CD4-positive, alpha-beta T cell (primary cell): ENCODE results near the gene TOP2B. TPM values are rescaled to one million over a fixed set of nuclear protein-coding genes. Genes with fewer than 3 reads are reported as not detected.
A peak's percentile ranks its signal among the peaks of the same experiment; 100 is the strongest.

Experiments
- ATAC-seq: fragments of 200-7000 bp; cut with Tn5 transposase; one replicate; pipeline ENCODE4 v1.10.0; 2022; ENCODE audit warnings: mild to moderate bottlenecking; ENCODE audit not compliant: poor library complexity
- CTCF ChIA-PET: fragments of 350-600 bp; sonication (Branson Sonifier 250); formaldehyde crosslinking; loops from one replicate; lab custom pipeline; 2021; ENCODE audit warnings: antibody characterized with exemption, inconsistent platforms; lab: Charles Lee
- POLR2A ChIA-PET: fragments of 350-600 bp; sonication (Branson Sonifier 250); formaldehyde crosslinking; loops from one replicate; lab custom pipeline; 2021; ENCODE audit warnings: antibody characterized with exemption, inconsistent platforms; lab: Charles Lee
- DNase-seq, 14 experiments: peaks; one replicate each; pipeline ENCODE4 v3.0.0-alpha.2; 2013 to 2020; ENCODE audit warnings: mixed read lengths in 2 of 14
- H3K27ac ChIP-seq, 2 donors: one replicate each; pipeline versions ENCODE4 v1.5.1 to v1.7.0; 2013; ENCODE audit warnings: low read length in 2 of 2, low read depth in 1 of 2, mild to moderate bottlenecking in 1 of 2
- H3K27me3 ChIP-seq, 2 experiments: 1 replicate in 1 of 2; 2 replicates in 1 of 2; pipeline versions ENCODE4 v1.6.1 to v1.7.0; 2013; ENCODE audit warnings: low read length in 2 of 2, control low read depth in 1 of 2, mild to moderate bottlenecking in 1 of 2, moderate library complexity in 1 of 2; ENCODE audit not compliant: insufficient read depth in 2 of 2, control insufficient read depth in 1 of 2
- H3K36me3 ChIP-seq: one replicate; pipeline ENCODE4 v1.6.1; 2013; ENCODE audit warnings: low read length, control low read depth; ENCODE audit not compliant: insufficient read depth
- H3K4me1 ChIP-seq: one replicate; pipeline ENCODE4 v1.6.1; 2013; ENCODE audit warnings: low read length, control low read depth; ENCODE audit not compliant: insufficient read depth
- H3K4me3 ChIP-seq: one replicate; pipeline ENCODE4 v1.5.1; 2013; ENCODE audit warnings: mild to moderate bottlenecking, low read length, moderate library complexity
- H3K9me3 ChIP-seq, 2 experiments: 1 replicate in 1 of 2; 2 replicates in 1 of 2; pipeline versions ENCODE4 v1.6.1 to v1.7.0; 2013; ENCODE audit warnings: low read length in 2 of 2, mild to moderate bottlenecking in 2 of 2, control low read depth in 1 of 2, moderate library complexity in 1 of 2; ENCODE audit not compliant: control insufficient read depth in 1 of 2, insufficient read depth in 1 of 2
- H3K27ac Mint-ChIP-seq: one replicate; pipeline ENCODE4 v1.8.0; 2020; ENCODE audit warnings: mixed read lengths
- H3K27me3 Mint-ChIP-seq: one replicate; pipeline ENCODE4 v1.8.0; 2021; ENCODE audit warnings: mixed read lengths
- H3K36me3 Mint-ChIP-seq: one replicate; pipeline ENCODE4 v1.8.0; 2021; ENCODE audit warnings: low read depth, mixed read lengths
- H3K4me1 Mint-ChIP-seq: one replicate; pipeline ENCODE4 v1.8.0; 2021; ENCODE audit warnings: low read depth, mixed read lengths
- H3K4me3 Mint-ChIP-seq: one replicate; pipeline ENCODE4 v1.8.0; 2020; ENCODE audit warnings: mild to moderate bottlenecking, mixed read lengths
- H3K9me3 Mint-ChIP-seq: one replicate; pipeline ENCODE4 v1.8.0; 2020; ENCODE audit warnings: mixed read lengths
- intact Hi-C, 2 experiments: fragments of 100-400 bp; cut with DNase I in 1 of 2; cut with micrococcal nuclease in 1 of 2; formaldehyde crosslinking; loops; one replicate each; pipeline versions ENCODE4 v1.15.1 to v1.9.0; 2023 to 2025; cut with DNase I, micrococcal nuclease
- total RNA-seq, 174 experiments: library from RNA in 2 of 174; stranded (reverse) in 2 of 174; gene quantifications; one replicate each; pipeline ENCODE4 v1.2.3 and lab custom pipeline; 2021 to 2026
- TF ChIP-seq, protein P1 (sequence below): fragments of 200-600 bp; IDR thresholded peaks from one replicate; pipeline ENCODE4 v1.8.0; 2022; ENCODE audit warnings: antibody characterized with exemption, mild to moderate bottlenecking

TOP2B gene
- total RNA-seq, 2 experiments from 2014 or later = 79.7 to 80.4 TPM

DNA sequence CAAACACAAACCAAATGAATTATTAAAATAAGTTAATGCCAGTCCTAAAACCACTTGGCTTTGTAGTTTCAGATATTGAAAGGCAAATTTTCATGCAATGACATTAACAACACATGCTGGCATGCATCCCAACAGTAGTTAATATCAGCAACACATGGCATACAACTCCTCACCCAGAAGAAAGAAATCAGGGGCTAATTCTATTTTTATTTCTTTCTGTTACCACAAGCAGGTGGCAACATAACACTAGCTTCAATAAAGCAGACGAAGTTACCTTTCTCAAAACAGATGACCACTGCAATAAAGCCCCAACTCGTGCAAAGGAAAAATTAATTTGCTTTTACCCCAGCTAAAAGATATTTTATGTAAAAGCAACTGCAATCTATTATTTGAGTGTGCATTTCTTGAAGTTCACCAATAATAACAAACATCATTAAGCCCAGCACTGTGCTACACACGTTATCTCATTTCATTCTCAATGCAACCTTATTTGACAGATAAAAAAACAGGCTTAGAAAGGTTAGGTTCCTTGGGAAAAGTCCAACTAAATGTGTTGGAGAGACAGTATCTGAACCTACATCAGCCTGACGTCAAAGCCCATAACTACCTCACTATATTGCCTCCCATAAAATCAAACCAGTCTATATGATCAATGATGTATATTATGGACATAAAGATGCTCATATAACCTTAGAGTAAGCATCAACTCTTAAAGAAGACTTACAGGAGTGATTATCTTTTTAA lies 2.8 kb downstream of the TOP2B start:
- Histone ChIP-seq H3K27me3 (no peaks in the 10 kb centered on the region), H3K27ac (no peak overlapping the region), H3K9me3 (no peaks in the 10 kb centered on the region), H3K36me3 (no peaks in the 10 kb centered on the region), H3K4me3 (peak overlapping the region; percentile 94), H3K4me1 (peaks cover 17% of the 10 kb centered on the region)
- DNase-seq (peak in 1 of 14 experiments; percentile 25), ATAC-seq (no peak)
- H3K4me3 Mint-ChIP-seq = peak overlapping the region; percentile 77
- H3K4me1 Mint-ChIP-seq = peaks cover 72% of the 10 kb centered on the region
- no peaks in the 10 kb centered on the region for H3K9me3 Mint-ChIP-seq
- CTCF ChIA-PET = interaction anchor here (0.6 to 5.7 kb wide), 3 partner anchors 8 to 14 kb away, joined by 3 to 27 read pairs (median 3); no protein-coding TSS in a partner anchor
- TF ChIP-seq, protein P1, sequence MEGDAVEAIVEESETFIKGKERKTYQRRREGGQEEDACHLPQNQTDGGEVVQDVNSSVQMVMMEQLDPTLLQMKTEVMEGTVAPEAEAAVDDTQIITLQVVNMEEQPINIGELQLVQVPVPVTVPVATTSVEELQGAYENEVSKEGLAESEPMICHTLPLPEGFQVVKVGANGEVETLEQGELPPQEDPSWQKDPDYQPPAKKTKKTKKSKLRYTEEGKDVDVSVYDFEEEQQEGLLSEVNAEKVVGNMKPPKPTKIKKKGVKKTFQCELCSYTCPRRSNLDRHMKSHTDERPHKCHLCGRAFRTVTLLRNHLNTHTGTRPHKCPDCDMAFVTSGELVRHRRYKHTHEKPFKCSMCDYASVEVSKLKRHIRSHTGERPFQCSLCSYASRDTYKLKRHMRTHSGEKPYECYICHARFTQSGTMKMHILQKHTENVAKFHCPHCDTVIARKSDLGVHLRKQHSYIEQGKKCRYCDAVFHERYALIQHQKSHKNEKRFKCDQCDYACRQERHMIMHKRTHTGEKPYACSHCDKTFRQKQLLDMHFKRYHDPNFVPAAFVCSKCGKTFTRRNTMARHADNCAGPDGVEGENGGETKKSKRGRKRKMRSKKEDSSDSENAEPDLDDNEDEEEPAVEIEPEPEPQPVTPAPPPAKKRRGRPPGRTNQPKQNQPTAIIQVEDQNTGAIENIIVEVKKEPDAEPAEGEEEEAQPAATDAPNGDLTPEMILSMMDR = no peak
- no peaks in the 10 kb centered on the region for H3K27me3 Mint-ChIP-seq
- intact Hi-C loops = loop anchor here in 1 of 2 experiments (2.0 kb wide), 1 partner anchor 49 kb away; no protein-coding TSS in a partner anchor
- H3K27ac Mint-ChIP-seq = peak overlapping the region; percentile 51
- POLR2A ChIA-PET = interaction anchor here (1.0 to 1.9 kb wide), 2 partner anchors 8 to 122 kb away, joined by 3 to 8 read pairs; partner anchors contain the start of gene NGLY1
- peaks cover 36% of the 10 kb centered on the region for H3K36me3 Mint-ChIP-seq

DNA sequence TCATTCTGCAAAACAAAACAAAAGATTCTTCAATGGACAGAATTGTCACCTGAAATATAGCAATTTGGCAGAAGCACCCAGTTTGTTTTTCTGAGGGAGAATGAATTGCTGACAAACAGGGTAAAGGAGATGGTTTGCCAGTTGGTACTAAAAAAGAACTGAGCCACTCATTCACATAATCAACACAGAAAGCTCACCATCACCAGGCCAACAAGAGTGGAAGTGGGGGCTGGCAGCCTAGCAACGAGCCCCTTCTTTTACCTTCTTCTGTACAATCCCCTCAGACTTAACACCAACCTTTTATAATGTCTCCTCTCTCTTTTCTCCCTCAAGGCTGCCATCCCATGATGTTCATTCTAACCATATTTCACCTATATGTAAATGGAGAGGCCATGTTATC lies 5.9 kb downstream of the TOP2B start:
- H3K4me1 ChIP-seq = peaks cover 10% of the 10 kb centered on the region
- TF ChIP-seq, protein P1 = no peak
- H3K4me3 ChIP-seq = no peak overlapping the region
- H3K9me3 ChIP-seq = no peaks in the 10 kb centered on the region
- Mint-ChIP-seq H3K9me3 (no peaks in the 10 kb centered on the region), H3K27ac (peak overlapping the region; percentile 31), H3K27me3 (no peaks in the 10 kb centered on the region), H3K4me1 (peaks cover 82% of the 10 kb centered on the region), H3K4me3 (peak overlapping the region; percentile 18), H3K36me3 (peaks cover 30% of the 10 kb centered on the region)
- ATAC-seq (no peak), DNase-seq (no peak)
- ChIA-PET POLR2A (interaction anchor here (0.8 kb wide), 1 partner anchor 63 kb away, joined by 3 read pairs; no protein-coding TSS in a partner anchor), CTCF (interaction anchor here (1.7 to 5.7 kb wide), 2 partner anchors 11 kb away, joined by 7 to 27 read pairs; no protein-coding TSS in a partner anchor)
- no peak overlapping the region for H3K27ac ChIP-seq
- no peaks in the 10 kb centered on the region for H3K27me3 ChIP-seq
- H3K36me3 ChIP-seq = no peaks in the 10 kb centered on the region
- intact Hi-C loops = no loop called here

- TF ChIP-seq, protein P1 = no peak
- Mint-ChIP-seq H3K27me3 (no peaks in the 10 kb centered on the region), H3K27ac (peak overlapping the region; percentile 12), H3K36me3 (peaks cover 22% of the 10 kb centered on the region), H3K4me3 (peak overlapping the region; percentile 5), H3K9me3 (no peaks in the 10 kb centered on the region), H3K4me1 (peaks cover 86% of the 10 kb centered on the region)
- no peaks in the 10 kb centered on the region for H3K9me3 ChIP-seq
- H3K4me1 ChIP-seq = peaks cover 12% of the 10 kb centered on the region
- H3K36me3 ChIP-seq = no peaks in the 10 kb centered on the region
- no peak for DNase-seq
- H3K4me3 ChIP-seq = no peak overlapping the region
- CTCF ChIA-PET = interaction anchor here (1.7 kb wide), 1 partner anchor 9 kb away, joined by 7 read pairs; no protein-coding TSS in a partner anchor
- intact Hi-C loops = no loop called here
- no peak for ATAC-seq
- POLR2A ChIA-PET = no interaction called here
- no peak overlapping the region for H3K27ac ChIP-seq
- no peaks in the 10 kb centered on the region for H3K27me3 ChIP-seq
Measured at GRCh38 chr3:25657293-25657692, 7.4 kb downstream of the TOP2B start.
